B cell (primary cell): ENCODE results near the gene ZCCHC3.

Source experiments
- EZH2 ChIP-seq: IDR thresholded peaks from 2 replicates; pipeline ENCODE4 v1.6.1; 2012; ENCODE audit warnings: borderline replicate concordance, low read depth, mild to moderate bottlenecking, moderate library complexity, low read length; ENCODE audit not compliant: insufficient read depth, poor library complexity, severe bottlenecking
- TF ChIP-seq, protein P1 (sequence below): fragments of 200-600 bp; IDR thresholded peaks from one replicate; pipeline ENCODE4 v1.8.0; 2022; ENCODE audit warnings: antibody characterized with exemption, mild to moderate bottlenecking

GRCh38 chr20:327186-328026 lies 30.0 kb downstream of the ZCCHC3 start:
- TF ChIP-seq, protein P1, sequence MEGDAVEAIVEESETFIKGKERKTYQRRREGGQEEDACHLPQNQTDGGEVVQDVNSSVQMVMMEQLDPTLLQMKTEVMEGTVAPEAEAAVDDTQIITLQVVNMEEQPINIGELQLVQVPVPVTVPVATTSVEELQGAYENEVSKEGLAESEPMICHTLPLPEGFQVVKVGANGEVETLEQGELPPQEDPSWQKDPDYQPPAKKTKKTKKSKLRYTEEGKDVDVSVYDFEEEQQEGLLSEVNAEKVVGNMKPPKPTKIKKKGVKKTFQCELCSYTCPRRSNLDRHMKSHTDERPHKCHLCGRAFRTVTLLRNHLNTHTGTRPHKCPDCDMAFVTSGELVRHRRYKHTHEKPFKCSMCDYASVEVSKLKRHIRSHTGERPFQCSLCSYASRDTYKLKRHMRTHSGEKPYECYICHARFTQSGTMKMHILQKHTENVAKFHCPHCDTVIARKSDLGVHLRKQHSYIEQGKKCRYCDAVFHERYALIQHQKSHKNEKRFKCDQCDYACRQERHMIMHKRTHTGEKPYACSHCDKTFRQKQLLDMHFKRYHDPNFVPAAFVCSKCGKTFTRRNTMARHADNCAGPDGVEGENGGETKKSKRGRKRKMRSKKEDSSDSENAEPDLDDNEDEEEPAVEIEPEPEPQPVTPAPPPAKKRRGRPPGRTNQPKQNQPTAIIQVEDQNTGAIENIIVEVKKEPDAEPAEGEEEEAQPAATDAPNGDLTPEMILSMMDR = no peak
- no peak for TF ChIP-seq EZH2
